GM06990 (cell line): ENCODE measurements around the gene QRSL1.

Source experiments
- DNase-seq: peaks from one replicate; pipeline ENCODE4 v3.0.0-alpha.2; 2011; ENCODE audit not compliant: insufficient read length; ENCODE audit errors: extremely low read depth
- H3K27me3 ChIP-seq: replicated peaks from 2 replicates; pipeline ENCODE4 v1.6.0; 2011; ENCODE audit warnings: low read length; ENCODE audit not compliant: control insufficient read depth, insufficient read depth
- H3K36me3 ChIP-seq: 2 replicates; pipeline ENCODE4 v1.5.1; 2011; ENCODE audit warnings: low read length; ENCODE audit not compliant: control insufficient read depth, insufficient read depth
- H3K4me3 ChIP-seq: replicated peaks from 2 replicates; pipeline ENCODE4 v1.5.1; 2011; ENCODE audit warnings: low read depth, mild to moderate bottlenecking, control low read depth, low read length
- TF ChIP-seq, protein P1 (sequence below): IDR thresholded peaks from 2 replicates; pipeline ENCODE4 v1.5.1; 2011; ENCODE audit warnings: low read length, control low read depth, mild to moderate bottlenecking, inconsistent platforms; ENCODE audit not compliant: insufficient read depth, poor library complexity, severe bottlenecking

The QRSL1 gene

DNA sequence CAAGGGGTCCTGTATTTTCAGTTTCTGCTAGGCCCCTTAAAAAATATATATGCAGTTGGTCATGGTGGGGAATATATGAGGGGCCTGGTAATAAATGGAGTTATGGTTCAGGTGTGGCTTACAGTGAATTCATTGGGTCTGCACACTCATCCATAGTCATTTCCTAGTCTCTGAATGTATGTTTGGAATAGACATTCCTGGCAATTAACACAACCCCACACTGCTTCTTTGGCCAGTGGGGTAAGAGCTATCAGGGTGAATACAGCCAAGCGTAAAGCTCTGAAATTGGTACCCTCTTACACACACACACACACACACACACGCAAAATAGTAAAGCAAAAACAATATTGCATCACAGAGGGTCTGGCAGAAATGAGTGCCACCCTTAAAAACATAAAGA is 56.5 kb downstream of the QRSL1 start:
- no peak for DNase-seq
- Histone ChIP-seq H3K36me3 (no peaks in the 10 kb centered on the region), H3K27me3 (no peaks in the 10 kb centered on the region), H3K4me3 (no peak overlapping the region)
- TF ChIP-seq, protein P1, sequence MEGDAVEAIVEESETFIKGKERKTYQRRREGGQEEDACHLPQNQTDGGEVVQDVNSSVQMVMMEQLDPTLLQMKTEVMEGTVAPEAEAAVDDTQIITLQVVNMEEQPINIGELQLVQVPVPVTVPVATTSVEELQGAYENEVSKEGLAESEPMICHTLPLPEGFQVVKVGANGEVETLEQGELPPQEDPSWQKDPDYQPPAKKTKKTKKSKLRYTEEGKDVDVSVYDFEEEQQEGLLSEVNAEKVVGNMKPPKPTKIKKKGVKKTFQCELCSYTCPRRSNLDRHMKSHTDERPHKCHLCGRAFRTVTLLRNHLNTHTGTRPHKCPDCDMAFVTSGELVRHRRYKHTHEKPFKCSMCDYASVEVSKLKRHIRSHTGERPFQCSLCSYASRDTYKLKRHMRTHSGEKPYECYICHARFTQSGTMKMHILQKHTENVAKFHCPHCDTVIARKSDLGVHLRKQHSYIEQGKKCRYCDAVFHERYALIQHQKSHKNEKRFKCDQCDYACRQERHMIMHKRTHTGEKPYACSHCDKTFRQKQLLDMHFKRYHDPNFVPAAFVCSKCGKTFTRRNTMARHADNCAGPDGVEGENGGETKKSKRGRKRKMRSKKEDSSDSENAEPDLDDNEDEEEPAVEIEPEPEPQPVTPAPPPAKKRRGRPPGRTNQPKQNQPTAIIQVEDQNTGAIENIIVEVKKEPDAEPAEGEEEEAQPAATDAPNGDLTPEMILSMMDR = no peak

DNA sequence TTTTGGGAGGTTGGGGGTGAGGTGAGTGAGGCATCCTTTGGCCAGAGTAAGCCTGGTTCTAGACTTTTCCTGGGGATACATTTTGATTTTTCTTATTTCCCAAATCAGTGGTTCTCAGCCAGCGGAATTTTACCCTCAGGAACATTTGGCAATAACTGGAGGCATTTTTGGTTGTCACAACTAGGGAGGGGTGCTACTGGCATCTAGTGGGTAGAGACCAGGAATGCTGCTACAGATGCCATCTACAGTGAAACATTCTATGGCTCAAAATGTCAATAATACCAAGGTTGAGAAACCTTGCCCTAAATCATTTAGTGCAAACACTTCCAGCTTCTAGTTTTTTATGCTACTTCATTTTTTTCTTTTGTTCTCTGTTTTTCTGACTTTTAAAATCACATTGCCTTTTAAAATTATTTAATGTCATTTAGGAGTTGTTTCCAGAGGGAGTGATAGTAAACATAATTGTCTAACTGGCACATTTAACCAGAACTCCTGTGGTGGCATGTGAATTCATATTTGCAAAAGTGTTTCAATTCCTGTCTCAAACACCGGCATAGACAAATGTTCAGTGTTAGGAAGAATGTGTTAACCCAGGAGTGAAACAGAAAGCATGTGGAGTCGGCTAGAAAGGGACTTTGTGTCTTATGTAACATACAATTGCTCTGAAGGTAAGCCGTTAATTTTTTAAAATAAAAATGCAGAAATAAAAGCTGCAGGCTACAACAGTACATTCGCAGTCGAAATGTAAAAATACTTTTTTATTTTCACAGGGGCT is 59.0 kb downstream of the QRSL1 start:
- H3K36me3 ChIP-seq = no peaks in the 10 kb centered on the region

DNA sequence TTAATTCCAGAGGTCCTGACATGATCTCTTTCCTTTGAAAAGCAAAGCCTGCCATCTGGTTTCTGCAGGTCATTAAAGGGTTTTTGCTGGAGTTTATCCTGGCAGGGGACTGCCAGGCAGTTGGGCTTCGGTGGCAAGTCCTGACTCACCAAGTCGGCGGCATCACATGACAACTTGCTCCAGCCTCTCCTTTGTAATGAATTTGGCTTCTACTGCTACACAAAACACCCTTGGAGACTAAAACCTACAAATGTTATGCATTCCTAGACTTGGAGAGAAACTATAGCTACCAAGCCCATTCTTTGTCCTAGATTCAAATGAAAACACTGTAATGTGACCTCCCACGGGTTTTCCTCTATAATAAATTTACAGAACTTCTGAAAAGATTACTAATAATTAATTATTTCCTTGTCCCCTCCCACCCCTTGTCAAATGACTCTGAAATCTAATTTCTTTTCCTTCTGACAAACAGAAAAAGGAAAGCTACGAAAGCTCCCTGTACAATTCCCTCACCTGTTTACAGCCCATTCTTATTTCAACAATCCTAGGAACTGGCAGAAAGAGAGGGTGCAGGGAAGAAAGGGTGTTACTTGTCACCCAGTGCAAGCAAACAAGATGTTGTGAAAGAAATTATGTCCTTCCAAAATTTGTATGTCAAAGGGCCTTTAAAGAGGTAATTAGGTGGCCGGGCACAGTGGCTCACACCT is 62.9 kb downstream of the QRSL1 start:
- TF ChIP-seq, protein P1 = no peak
- no peaks in the 10 kb centered on the region for H3K36me3 ChIP-seq
- DNase-seq = no peak
- no peaks in the 10 kb centered on the region for H3K27me3 ChIP-seq
- no peak overlapping the region for H3K4me3 ChIP-seq

More for the DNA sequence above, 59.0 kb downstream of the QRSL1 start:
- no peak overlapping the region for H3K4me3 ChIP-seq
- H3K27me3 ChIP-seq = no peaks in the 10 kb centered on the region
- no peak for DNase-seq
- TF ChIP-seq, protein P1 = peak; percentile 8

GRCh38 chr6:106692819-106693208 is 63.4 kb downstream of the QRSL1 start:
- H3K27me3 ChIP-seq = no peaks in the 10 kb centered on the region
- H3K36me3 ChIP-seq = no peaks in the 10 kb centered on the region
- no peak for DNase-seq
- TF ChIP-seq, protein P1 = no peak
- no peak overlapping the region for H3K4me3 ChIP-seq

- no peaks in the 10 kb centered on the region for H3K27me3 ChIP-seq
- no peaks in the 10 kb centered on the region for H3K36me3 ChIP-seq
- no peak for DNase-seq
- TF ChIP-seq, protein P1 = no peak
- no peak overlapping the region for H3K4me3 ChIP-seq
Observed at GRCh38 chr6:106693418-106693817, 64.0 kb downstream of the QRSL1 start.

GRCh38 chr6:106694343-106694742 is 65.0 kb downstream of the QRSL1 start:
- TF ChIP-seq, protein P1 = no peak
- H3K36me3 ChIP-seq = no peaks in the 10 kb centered on the region
- H3K4me3 ChIP-seq = no peak overlapping the region
- H3K27me3 ChIP-seq = no peaks in the 10 kb centered on the region
- no peak for DNase-seq
